ENCODE measurements around the gene DMTF1.

DNA sequence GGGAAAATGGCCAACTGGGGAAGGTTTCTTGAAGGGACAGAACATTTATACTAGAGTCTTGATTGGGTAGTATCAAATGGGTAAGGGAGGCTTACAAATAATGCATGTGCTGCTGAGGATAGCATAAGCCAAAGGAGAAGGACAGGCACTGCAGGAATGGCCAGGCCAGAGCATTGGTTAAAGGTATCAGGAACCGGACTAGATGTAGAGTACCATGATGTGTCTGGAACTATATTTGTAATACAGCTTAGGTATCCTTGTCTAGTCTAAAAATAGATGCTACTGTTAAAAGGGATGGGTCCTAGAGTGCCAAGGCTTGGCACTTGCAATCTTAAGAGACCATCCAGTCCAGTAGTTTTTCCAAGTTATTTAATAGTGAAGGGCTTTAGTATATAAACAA lies 47.0 kb downstream of the DMTF1 start:
- TF ChIP-seq, protein P1, sequence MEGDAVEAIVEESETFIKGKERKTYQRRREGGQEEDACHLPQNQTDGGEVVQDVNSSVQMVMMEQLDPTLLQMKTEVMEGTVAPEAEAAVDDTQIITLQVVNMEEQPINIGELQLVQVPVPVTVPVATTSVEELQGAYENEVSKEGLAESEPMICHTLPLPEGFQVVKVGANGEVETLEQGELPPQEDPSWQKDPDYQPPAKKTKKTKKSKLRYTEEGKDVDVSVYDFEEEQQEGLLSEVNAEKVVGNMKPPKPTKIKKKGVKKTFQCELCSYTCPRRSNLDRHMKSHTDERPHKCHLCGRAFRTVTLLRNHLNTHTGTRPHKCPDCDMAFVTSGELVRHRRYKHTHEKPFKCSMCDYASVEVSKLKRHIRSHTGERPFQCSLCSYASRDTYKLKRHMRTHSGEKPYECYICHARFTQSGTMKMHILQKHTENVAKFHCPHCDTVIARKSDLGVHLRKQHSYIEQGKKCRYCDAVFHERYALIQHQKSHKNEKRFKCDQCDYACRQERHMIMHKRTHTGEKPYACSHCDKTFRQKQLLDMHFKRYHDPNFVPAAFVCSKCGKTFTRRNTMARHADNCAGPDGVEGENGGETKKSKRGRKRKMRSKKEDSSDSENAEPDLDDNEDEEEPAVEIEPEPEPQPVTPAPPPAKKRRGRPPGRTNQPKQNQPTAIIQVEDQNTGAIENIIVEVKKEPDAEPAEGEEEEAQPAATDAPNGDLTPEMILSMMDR (conservative IDR thresholded peaks at IDR 0.05 in 1 of 2, IDR thresholded peaks at IDR 0.05 in 1 of 2; ENCODE audit: low read depth in 1 of 2, low read length in 2 of 2): no peak
- TF ChIP-seq EZH2 (IDR thresholded peaks at IDR 0.05; ENCODE audit: low read length, missing control alignments): no peak

All from fibroblast of lung (primary cell).